HG03039 (cell line): Measurements from ENCODE around the gene GGT5.
"Not testable (repeated sequence)": the region's sequence is repeated elsewhere in the genome, so short reads cannot be mapped to it uniquely, and the experiment has no call there.

Experiments used
- ATAC-seq: cut with Tn5 transposase; IDR thresholded peaks from one replicate; pipeline ENCODE4 v1.9.1; 2021; ENCODE audit warnings: mild to moderate bottlenecking, moderate library complexity; ENCODE audit not compliant: unreplicated experiment

The GGT5 gene

GRCh38 chr22:24263479-24263878 lies 18.6 kb upstream of the GGT5 start:
- not testable (repeated sequence) for ATAC-seq

GRCh38 chr22:24262185-24262749 lies 17.4 kb upstream of the GGT5 start:
- ATAC-seq: not testable (repeated sequence)

- ATAC-seq: not testable (repeated sequence)
These were observed 14.6 kb upstream of the GGT5 start for GRCh38 chr22:24259459-24259858.

- not testable (repeated sequence) for ATAC-seq
These were observed 11.9 kb upstream of the GGT5 start for GRCh38 chr22:24256736-24257135.

- ATAC-seq: not testable (repeated sequence)
These were observed 11.3 kb upstream of the GGT5 start for GRCh38 chr22:24256136-24256535.

GRCh38 chr22:24253126-24253525 lies 8.2 kb upstream of the GGT5 start:
- ATAC-seq: not testable (repeated sequence)

GRCh38 chr22:24251286-24251685 lies 6.4 kb upstream of the GGT5 start:
- ATAC-seq: not testable (repeated sequence)

GRCh38 chr22:24249413-24249812 lies 4.5 kb upstream of the GGT5 start:
- not testable (repeated sequence) for ATAC-seq

GRCh38 chr22:24248611-24249010 lies 3.7 kb upstream of the GGT5 start:
- not testable (repeated sequence) for ATAC-seq

GRCh38 chr22:24247564-24248344 lies 2.9 kb upstream of the GGT5 start:
- no peak for ATAC-seq

- ATAC-seq: no peak
These were observed 2.2 kb upstream of the GGT5 start for GRCh38 chr22:24247011-24247507.

GRCh38 chr22:24245584-24246561 lies 991 bp upstream of the GGT5 start:
- not testable (repeated sequence) for ATAC-seq

- no peak for ATAC-seq
These were observed 616 bp downstream of the GGT5 start for GRCh38 chr22:24244144-24244787.

- ATAC-seq: not testable (repeated sequence)
These were observed 1.5 kb downstream of the GGT5 start for GRCh38 chr22:24243417-24243816.

- ATAC-seq: not testable (repeated sequence)
These were observed 3.7 kb downstream of the GGT5 start for GRCh38 chr22:24240985-24241692.

- no peak for ATAC-seq
These were observed 4.5 kb downstream of the GGT5 start for GRCh38 chr22:24240381-24240780.

- ATAC-seq: not testable (repeated sequence)
These were observed 6.7 kb downstream of the GGT5 start for GRCh38 chr22:24238101-24238694.

- no peak for ATAC-seq
These were observed 8.2 kb downstream of the GGT5 start for GRCh38 chr22:24236656-24237055.

GRCh38 chr22:24235315-24235714 lies 9.6 kb downstream of the GGT5 start:
- no peak for ATAC-seq
